SK-N-SH treated with all-trans-retinoic acid at 6 μM for 48 hours (cell line): Measurements from ENCODE around the gene CACNA2D3.

ENCODE experiments used
- ATAC-seq: fragments of 200-7000 bp; cut with Tn5 transposase; 3 replicates; pipeline ENCODE4 v1.9.1; 2020; ENCODE audit warnings: mild to moderate bottlenecking, moderate library complexity
- ARNTL ChIP-seq: fragments of 450-650 bp; formaldehyde crosslinking; IDR thresholded peaks from 2 replicates; pipeline ENCODE4 v1.5.0; 2020; ENCODE audit warnings: low read depth, mild to moderate bottlenecking, moderate library complexity, borderline replicate concordance
- CREB5 ChIP-seq: fragments of 250-450 bp; sonication (Bioruptor Pico); IDR thresholded peaks from 2 replicates; pipeline ENCODE4 v1.5.1; 2020; ENCODE audit warnings: low read depth, mild to moderate bottlenecking, moderate library complexity
- CSRNP3 ChIP-seq: fragments of 250-450 bp; sonication (Bioruptor Pico); IDR thresholded peaks from 2 replicates; pipeline ENCODE4 v1.5.1; 2021; ENCODE audit warnings: mild to moderate bottlenecking, moderate library complexity
- ESRRG ChIP-seq: fragments of 250-450 bp; sonication (Bioruptor Pico); IDR thresholded peaks from 2 replicates; pipeline ENCODE4 v1.6.1; 2021; ENCODE audit warnings: mild to moderate bottlenecking
- ISL1 ChIP-seq: fragments of 250-450 bp; sonication (Bioruptor Pico); IDR thresholded peaks from 2 replicates; pipeline ENCODE4 v2.1.2; 2022; ENCODE audit warnings: mild to moderate bottlenecking, moderate library complexity
- OSR1 ChIP-seq: fragments of 250-450 bp; sonication (Bioruptor Pico); IDR thresholded peaks from 2 replicates; pipeline ENCODE4 v1.8.0; 2022; ENCODE audit warnings: moderate library complexity, mild to moderate bottlenecking, inconsistent platforms
- POU6F1 ChIP-seq: fragments of 250-450 bp; sonication (Bioruptor Pico); IDR thresholded peaks from 2 replicates; pipeline ENCODE4 v1.8.0; 2021; ENCODE audit warnings: low read depth, mild to moderate bottlenecking, moderate library complexity, borderline replicate concordance
- PPARA ChIP-seq: fragments of 250-450 bp; sonication (Bioruptor Pico); IDR thresholded peaks from 2 replicates; pipeline ENCODE4 v1.5.0; 2020; ENCODE audit warnings: mild to moderate bottlenecking, borderline replicate concordance
- RARB ChIP-seq: fragments of 250-450 bp; sonication (Bioruptor Pico); IDR thresholded peaks from 2 replicates; pipeline ENCODE4 v1.8.0; 2021; ENCODE audit warnings: mild to moderate bottlenecking, moderate library complexity
- TCF4 ChIP-seq: fragments of 250-450 bp; sonication (Bioruptor Pico); IDR thresholded peaks from 2 replicates; pipeline ENCODE4 v1.8.0; 2021; ENCODE audit warnings: mild to moderate bottlenecking, moderate library complexity, borderline replicate concordance
- TOX ChIP-seq: fragments of 250-450 bp; sonication (Bioruptor Pico); IDR thresholded peaks from 2 replicates; pipeline ENCODE4 v1.8.0; 2021; ENCODE audit warnings: mild to moderate bottlenecking, moderate library complexity, borderline replicate concordance
- TSHZ2 ChIP-seq: fragments of 250-450 bp; sonication (Bioruptor Pico); IDR thresholded peaks from 2 replicates; pipeline ENCODE4 v1.5.0; 2020; ENCODE audit warnings: mild to moderate bottlenecking, moderate library complexity
- ZC3H10 ChIP-seq: fragments of 250-450 bp; sonication (Bioruptor Pico); IDR thresholded peaks from 2 replicates; pipeline ENCODE4 v1.5.1; 2021; ENCODE audit warnings: mild to moderate bottlenecking, moderate library complexity
- ZFP3 ChIP-seq: fragments of 250-450 bp; sonication (Bioruptor Pico); IDR thresholded peaks from 2 replicates; pipeline ENCODE4 v1.5.0; 2020; ENCODE audit warnings: mild to moderate bottlenecking, moderate library complexity
- ZFP30 ChIP-seq: fragments of 450-650 bp; formaldehyde crosslinking; IDR thresholded peaks from 2 replicates; pipeline ENCODE4 v1.5.0; 2022; ENCODE audit warnings: mild to moderate bottlenecking, moderate library complexity
- ZNF70 ChIP-seq: fragments of 450-650 bp; formaldehyde crosslinking; IDR thresholded peaks from 2 replicates; pipeline ENCODE4 v1.5.0; 2020; ENCODE audit warnings: mild to moderate bottlenecking, moderate library complexity
- ZNF8 ChIP-seq: fragments of 450-650 bp; formaldehyde crosslinking; IDR thresholded peaks from 2 replicates; pipeline ENCODE4 v1.5.0; 2020; ENCODE audit warnings: mild to moderate bottlenecking, moderate library complexity

The CACNA2D3 gene

GRCh38 chr3:54960082-54960481 lies 837.7 kb downstream of the CACNA2D3 start (continued):
- TF ChIP-seq CSRNP3 (CRISPR knock-in tag) (no peak), ZNF70 (CRISPR knock-in tag) (no peak), OSR1 (no peak), TOX (CRISPR knock-in tag) (no peak), ZFP30 (no peak)

GRCh38 chr3:54960701-54961100 lies 838.3 kb downstream of the CACNA2D3 start:
- TF ChIP-seq ZC3H10 (CRISPR knock-in tag) (no peak), ZFP3 (CRISPR knock-in tag) (no peak), TOX (CRISPR knock-in tag) (no peak), TSHZ2 (no peak), PPARA (CRISPR knock-in tag) (no peak), ARNTL (CRISPR knock-in tag) (no peak)
- ATAC-seq, result no peak

- ATAC-seq, result no peak
Observed at GRCh38 chr3:54962200-54962599, 839.8 kb downstream of the CACNA2D3 start.

More at GRCh38 chr3:54962200-54962599, 839.8 kb downstream of the CACNA2D3 start:
- TF ChIP-seq ZNF70 (CRISPR knock-in tag), result no peak
- TF ChIP-seq ZNF8 (CRISPR knock-in tag), result no peak
- TF ChIP-seq OSR1, result no peak
- TF ChIP-seq ZFP3 (CRISPR knock-in tag), result no peak
- TF ChIP-seq TSHZ2, result no peak
- TF ChIP-seq ZFP30, result no peak
- no peak for TF ChIP-seq CREB5 (CRISPR knock-in tag)
- no peak for TF ChIP-seq ISL1
- no peak for TF ChIP-seq CSRNP3 (CRISPR knock-in tag)
- TF ChIP-seq ZC3H10 (CRISPR knock-in tag), result no peak
- TF ChIP-seq POU6F1 (CRISPR knock-in tag), result no peak
- no peak for TF ChIP-seq RARB (CRISPR knock-in tag)
- no peak for TF ChIP-seq ARNTL (CRISPR knock-in tag)
- TF ChIP-seq ESRRG (CRISPR knock-in tag), result no peak
- no peak for TF ChIP-seq TCF4 (CRISPR knock-in tag)
